ENCODE data around the gene NINL.
"Not testable (repeated sequence)": the region's sequence is repeated elsewhere in the genome, so short reads cannot be mapped to it uniquely, and the experiment has no call there.

NINL gene

GRCh38 chr20:25592135-25592852 lies 7.0 kb upstream of the NINL start:
- no peak for DNase-seq (ENCODE audit: low spot score)

- DNase-seq (ENCODE audit: low spot score): not testable (repeated sequence)
Measured at GRCh38 chr20:25590778-25591177, 5.4 kb upstream of the NINL start.

GRCh38 chr20:25588491-25588890 lies 3.2 kb upstream of the NINL start:
- no peak for DNase-seq (ENCODE audit: low spot score)

GRCh38 chr20:25587536-25587935 lies 2.2 kb upstream of the NINL start:
- no peak for DNase-seq (ENCODE audit: low spot score)

GRCh38 chr20:25586877-25587276 lies 1.5 kb upstream of the NINL start:
- no peak for DNase-seq (ENCODE audit: low spot score)

- DNase-seq (ENCODE audit: low spot score): not testable (repeated sequence)
Measured at GRCh38 chr20:25583607-25584006, 1.7 kb downstream of the NINL start.

- no peak for DNase-seq (ENCODE audit: low spot score)
Measured at GRCh38 chr20:25580711-25581110, 4.6 kb downstream of the NINL start.

- no peak for DNase-seq (ENCODE audit: low spot score)
Measured at GRCh38 chr20:25579081-25579770, 6.1 kb downstream of the NINL start.

- DNase-seq (ENCODE audit: low spot score): peak; percentile 27
Measured at GRCh38 chr20:25576783-25577530, 8.4 kb downstream of the NINL start.

GRCh38 chr20:25574411-25574810 lies 10.9 kb downstream of the NINL start:
- DNase-seq (ENCODE audit: low spot score): no peak

- DNase-seq (ENCODE audit: low spot score): no peak
Measured at GRCh38 chr20:25573288-25574251, 11.8 kb downstream of the NINL start.

- DNase-seq (ENCODE audit: low spot score): no peak
Measured at GRCh38 chr20:25571817-25572216, 13.5 kb downstream of the NINL start.

- no peak for DNase-seq (ENCODE audit: low spot score)
Measured at GRCh38 chr20:25571240-25571639, 14.1 kb downstream of the NINL start.

- DNase-seq (ENCODE audit: low spot score): no peak
Measured at GRCh38 chr20:25570148-25570530, 15.2 kb downstream of the NINL start.

GRCh38 chr20:25567286-25567685 lies 18.0 kb downstream of the NINL start:
- DNase-seq (ENCODE audit: low spot score): no peak

- no peak for DNase-seq (ENCODE audit: low spot score)
Measured at GRCh38 chr20:25566821-25567220, 18.5 kb downstream of the NINL start.

- DNase-seq (ENCODE audit: low spot score): no peak
Measured at GRCh38 chr20:25565578-25566157, 19.7 kb downstream of the NINL start.

- DNase-seq (ENCODE audit: low spot score): no peak
Measured at GRCh38 chr20:25563876-25564275, 21.5 kb downstream of the NINL start.

- DNase-seq (ENCODE audit: low spot score): no peak
Measured at GRCh38 chr20:25563362-25563761, 22.0 kb downstream of the NINL start.

GRCh38 chr20:25561771-25562170 lies 23.6 kb downstream of the NINL start:
- not testable (repeated sequence) for DNase-seq (ENCODE audit: low spot score)

GRCh38 chr20:25553819-25554296 lies 31.5 kb downstream of the NINL start:
- DNase-seq (ENCODE audit: low spot score): peak; percentile 56
